ENCODE data around the gene HLA-DMB. TPM values are rescaled to one million over a fixed set of nuclear protein-coding genes. Genes with fewer than 3 reads are reported as not detected.

HLA-DMB gene
- total RNA-seq, 1 experiment from 2014 or later, result 3.3 TPM

- TF ChIP-seq YY1 (IDR thresholded peaks at IDR 0.05; ENCODE audit: extremely low read depth, insufficient replicate concordance, low read depth, low read length) (no peak), ZNF274 (IDR thresholded peaks at IDR 0.05; ENCODE audit: low read depth, low read length) (no peak)
These were observed 55.0 kb downstream of the HLA-DMB start (continued) for GRCh38 chr6:32885698-32886286.

Other genes with a start within 250 kb of the HLA-DMB start
- not detected for gene HLA-DQA2, start 199.6 kb downstream of the HLA-DMB start, total RNA-seq (2021; ENCODE audit: unreplicated experiment)
- gene HLA-DQB2, start 177.5 kb downstream of the HLA-DMB start, total RNA-seq (2021; ENCODE audit: unreplicated experiment), result 1.8 TPM
- 0.64 TPM for gene HLA-DOB, start 124.0 kb downstream of the HLA-DMB start, total RNA-seq (2021; ENCODE audit: unreplicated experiment)
- gene TAP2, start 102.3 kb downstream of the HLA-DMB start, total RNA-seq (2021; ENCODE audit: unreplicated experiment), result 59.9 TPM
- gene PSMB8, start 97.0 kb downstream of the HLA-DMB start, total RNA-seq (2021; ENCODE audit: unreplicated experiment), result 0.96 TPM
- 32.2 TPM for gene TAP1, start 87.3 kb downstream of the HLA-DMB start, total RNA-seq (2021; ENCODE audit: unreplicated experiment)
- gene PSMB9, start 86.8 kb downstream of the HLA-DMB start, total RNA-seq (2021; ENCODE audit: unreplicated experiment), result 8.1 TPM
- 12.1 TPM for gene HLA-DMA, start 12.1 kb upstream of the HLA-DMB start, total RNA-seq (2021; ENCODE audit: unreplicated experiment)
- gene BRD2, start 27.6 kb upstream of the HLA-DMB start, total RNA-seq (2021; ENCODE audit: unreplicated experiment), result 260 TPM
- gene HLA-DOA, start 68.6 kb upstream of the HLA-DMB start, total RNA-seq (2021; ENCODE audit: unreplicated experiment), result 0.39 TPM
- gene HLA-DPA1, start 132.6 kb upstream of the HLA-DMB start, total RNA-seq (2021; ENCODE audit: unreplicated experiment), result 0.89 TPM
- 1.5 TPM for gene HLA-DPB1, start 135.0 kb upstream of the HLA-DMB start, total RNA-seq (2021; ENCODE audit: unreplicated experiment)